ENCODE results near the gene CDCA8. TPM values are rescaled to one million over a fixed set of nuclear protein-coding genes. Genes with fewer than 3 reads are reported as not detected.

Gene CDCA8
- total and polyA plus RNA-seq, 2 experiments from 2014 or later = 7.0 to 30.8 TPM

- DNase-seq (ENCODE audit: low read depth in 1 of 2, low spot score in 1 of 2) = no peak
- Histone ChIP-seq H3K27ac (no peak overlapping the region), H3K27me3 (no peaks in the 10 kb centered on the region), H3K36me3 (no peaks in the 10 kb centered on the region), H3K9me3 (ENCODE audit: low read depth) (no peaks in the 10 kb centered on the region), H3K4me3 (no peak overlapping the region), H3K4me1 (ENCODE audit: low read depth) (no peaks in the 10 kb centered on the region)
- no peak for TF ChIP-seq CTCF (IDR thresholded peaks at IDR 0.05; ENCODE audit: low read depth, low read length)
Measured at GRCh38 chr1:37719572-37720195, 27.4 kb downstream of the CDCA8 start.

GRCh38 chr1:37720231-37721130, 28.2 kb downstream of the CDCA8 start:
- H3K9me3 ChIP-seq (ENCODE audit: low read depth) = no peaks in the 10 kb centered on the region
- no peak for TF ChIP-seq CTCF (IDR thresholded peaks at IDR 0.05; ENCODE audit: low read depth, low read length)
- no peaks in the 10 kb centered on the region for H3K4me1 ChIP-seq (ENCODE audit: low read depth)
- no peak for DNase-seq (ENCODE audit: low read depth in 1 of 2, low spot score in 1 of 2)
- no peaks in the 10 kb centered on the region for H3K27me3 ChIP-seq
- H3K36me3 ChIP-seq = no peaks in the 10 kb centered on the region
- H3K27ac ChIP-seq = no peak overlapping the region
- H3K4me3 ChIP-seq = no peak overlapping the region

GRCh38 chr1:37721565-37721964, 29.2 kb downstream of the CDCA8 start:
- H3K27me3 ChIP-seq = no peaks in the 10 kb centered on the region
- H3K27ac ChIP-seq = no peak overlapping the region
- H3K4me1 ChIP-seq (ENCODE audit: low read depth) = no peaks in the 10 kb centered on the region
- no peaks in the 10 kb centered on the region for H3K9me3 ChIP-seq (ENCODE audit: low read depth)
- no peaks in the 10 kb centered on the region for H3K36me3 ChIP-seq
- H3K4me3 ChIP-seq = no peak overlapping the region
- no peak for DNase-seq (ENCODE audit: low read depth in 1 of 2, low spot score in 1 of 2)
- TF ChIP-seq CTCF (IDR thresholded peaks at IDR 0.05; ENCODE audit: low read depth, low read length) = no peak

GRCh38 chr1:37722181-37723071, 30.1 kb downstream of the CDCA8 start:
- no peak for DNase-seq (ENCODE audit: low read depth in 1 of 2, low spot score in 1 of 2)
- no peak overlapping the region for H3K27ac ChIP-seq
- H3K4me1 ChIP-seq (ENCODE audit: low read depth) = no peaks in the 10 kb centered on the region
- no peaks in the 10 kb centered on the region for H3K9me3 ChIP-seq (ENCODE audit: low read depth)
- TF ChIP-seq CTCF (IDR thresholded peaks at IDR 0.05; ENCODE audit: low read depth, low read length) = no peak
- no peak overlapping the region for H3K4me3 ChIP-seq
- no peaks in the 10 kb centered on the region for H3K36me3 ChIP-seq
- peaks cover 4% of the 10 kb centered on the region for H3K27me3 ChIP-seq

- no peaks in the 10 kb centered on the region for H3K4me1 ChIP-seq (ENCODE audit: low read depth)
- H3K4me3 ChIP-seq = no peak overlapping the region
Measured at GRCh38 chr1:37723072-37723389, 30.7 kb downstream of the CDCA8 start.

More at GRCh38 chr1:37723072-37723389, 30.7 kb downstream of the CDCA8 start:
- no peak for DNase-seq (ENCODE audit: low read depth in 1 of 2, low spot score in 1 of 2)
- TF ChIP-seq CTCF (IDR thresholded peaks at IDR 0.05; ENCODE audit: low read depth, low read length) = no peak
- Histone ChIP-seq H3K36me3 (no peaks in the 10 kb centered on the region), H3K27me3 (peaks cover 10% of the 10 kb centered on the region), H3K9me3 (ENCODE audit: low read depth) (no peaks in the 10 kb centered on the region), H3K27ac (no peak overlapping the region)

Data from cardiac muscle cell (in vitro differentiated cells and primary cell).